ENCODE measurements around the gene DLL4.
"Not testable (repeated sequence)": the region's sequence is repeated elsewhere in the genome, so short reads cannot be mapped to it uniquely, and the experiment has no call there.

The DLL4 gene

GRCh38 chr15:40960925-40961324, 31.8 kb downstream of the DLL4 start:
- no peak for DNase-seq

- not testable (repeated sequence) for DNase-seq
Measured at GRCh38 chr15:40961740-40962139, 32.6 kb downstream of the DLL4 start.

GRCh38 chr15:40962317-40962716, 33.2 kb downstream of the DLL4 start:
- not testable (repeated sequence) for DNase-seq

- no peak for DNase-seq
Measured at GRCh38 chr15:40963201-40963600, 34.1 kb downstream of the DLL4 start.

GRCh38 chr15:40964006-40964405, 34.9 kb downstream of the DLL4 start:
- DNase-seq = no peak

GRCh38 chr15:40964634-40965033, 35.5 kb downstream of the DLL4 start:
- no peak for DNase-seq

GRCh38 chr15:40968290-40969085, 39.3 kb downstream of the DLL4 start:
- DNase-seq = no peak

- no peak for DNase-seq
Measured at GRCh38 chr15:40969363-40969762, 40.2 kb downstream of the DLL4 start.

- no peak for DNase-seq
Measured at GRCh38 chr15:40974879-40975278, 45.7 kb downstream of the DLL4 start.

- DNase-seq = no peak
Measured at GRCh38 chr15:40976819-40977218, 47.7 kb downstream of the DLL4 start.

GRCh38 chr15:40978141-40978540, 49.0 kb downstream of the DLL4 start:
- no peak for DNase-seq

GRCh38 chr15:40978562-40978961, 49.4 kb downstream of the DLL4 start:
- no peak for DNase-seq

GRCh38 chr15:40981186-40981585, 52.0 kb downstream of the DLL4 start:
- DNase-seq = no peak

GRCh38 chr15:40982855-40983254, 53.7 kb downstream of the DLL4 start:
- no peak for DNase-seq

- no peak for DNase-seq
Measured at GRCh38 chr15:40984406-40984805, 55.3 kb downstream of the DLL4 start.

GRCh38 chr15:40984964-40985363, 55.8 kb downstream of the DLL4 start:
- DNase-seq = no peak

GRCh38 chr15:40985541-40986330, 56.6 kb downstream of the DLL4 start:
- no peak for DNase-seq

GRCh38 chr15:40986820-40987219, 57.7 kb downstream of the DLL4 start:
- DNase-seq = no peak

- DNase-seq = no peak
Measured at GRCh38 chr15:40988156-40988555, 59.0 kb downstream of the DLL4 start.

Data from NCI-H524 treated with DMSO at 0.1 percent for 48 hours (cell line).